Hair follicle dermal papilla cell (primary cell): ENCODE results near the gene ZNF850. TPM values are rescaled to one million over a fixed set of nuclear protein-coding genes. Genes with fewer than 3 reads are reported as not detected.

Experiments used
- total RNA-seq: library from RNA; depleted of rRNA; stranded (reverse); fragments of >200 nt; gene quantifications from 2 replicates; pipeline ENCODE4 v1.2.3, GENCODE V29; 2012

Gene ZNF850
- total RNA-seq: 1.3 and 4.5 TPM in 2 replicates

DNA sequence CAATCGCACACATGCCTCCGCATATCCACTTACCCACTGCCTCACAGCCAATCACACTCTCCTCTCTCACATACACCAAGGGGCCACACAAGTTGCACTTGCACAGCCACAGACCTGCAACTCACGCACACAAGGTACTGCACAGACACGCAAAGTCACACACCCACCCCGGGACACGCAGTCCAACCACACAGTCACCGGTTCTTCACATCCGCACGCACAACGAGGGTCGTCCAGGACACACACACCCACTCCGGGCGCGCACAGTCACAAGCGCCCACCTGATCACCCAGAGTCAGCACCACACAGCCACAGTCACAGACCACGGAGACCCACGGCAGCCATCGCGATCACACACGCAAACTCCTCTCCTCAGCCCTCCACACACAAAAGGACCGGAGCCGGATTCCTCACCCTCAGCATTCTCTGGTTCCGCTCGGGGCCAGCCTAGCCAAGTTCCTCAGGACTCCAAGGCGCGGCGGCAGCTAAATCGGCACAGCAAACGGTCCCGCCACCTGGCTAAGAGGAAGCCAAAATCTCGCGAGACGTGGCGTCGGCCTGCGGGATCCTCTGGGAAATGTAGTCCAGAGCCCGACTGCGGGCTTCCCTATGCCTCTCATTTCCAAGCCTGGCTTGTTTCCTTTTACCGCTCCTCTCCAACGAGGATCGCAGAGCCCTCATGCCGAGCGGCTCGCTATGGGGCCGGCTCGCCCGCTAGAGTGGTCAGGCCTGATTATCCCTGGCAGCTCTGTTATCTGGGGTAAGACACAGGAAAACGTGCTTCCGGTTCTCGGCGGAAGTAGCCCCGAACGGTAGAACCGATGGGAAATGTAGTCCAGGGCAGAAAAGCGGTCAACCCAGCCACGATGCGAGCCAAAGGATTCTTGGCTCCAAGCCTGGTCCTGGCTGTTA, at the start of gene ZNF850:
Gene ZNF850 (minus strand): TSS at position 497 of the 912 bp plus-strand sequence. CDS start 10,201 bp downstream, outside the sequence.

GRCh38 chr19:36687214-36688056, 85.2 kb downstream of the ZNF850 start, which contains the start of gene ZNF567:
TSS of gene ZNF567 (plus strand) at chr19:36687612. CDS start at chr19:36694868, 7,256 bp downstream.

Other genes with a start within 250 kb of the ZNF850 start
- 9.7 and 23.2 TPM in 2 replicates for gene ZNF260, start 244.5 kb downstream of the ZNF850 start, total RNA-seq
- 12.4 and 13.8 TPM in 2 replicates for gene ZNF529, start 199.5 kb downstream of the ZNF850 start, total RNA-seq
- gene ZNF382, start 167.5 kb downstream of the ZNF850 start, total RNA-seq: 12.9 and 16.6 TPM in 2 replicates
- gene ZNF461, start 106.0 kb downstream of the ZNF850 start, total RNA-seq: 11.9 and 13.1 TPM in 2 replicates
- 6.8 and 8.8 TPM in 2 replicates for gene ZNF567, start 85.2 kb downstream of the ZNF850 start, total RNA-seq
- gene ZNF790, start 65.6 kb upstream of the ZNF850 start, total RNA-seq: 5.8 and 7.8 TPM in 2 replicates
- gene ZNF345, start 78.1 kb upstream of the ZNF850 start, total RNA-seq: 2.7 and 4.5 TPM in 2 replicates
- 4.6 and 4.9 TPM in 2 replicates for gene ZNF829, start 143.5 kb upstream of the ZNF850 start, total RNA-seq
- gene ZNF568, start 143.5 kb upstream of the ZNF850 start, total RNA-seq: 15.3 and 16.5 TPM in 2 replicates